Measurements from ENCODE around the gene SLC5A10.
"Not testable (repeated sequence)": the region's sequence is repeated elsewhere in the genome, so short reads cannot be mapped to it uniquely, and the experiment has no call there.

DNA sequence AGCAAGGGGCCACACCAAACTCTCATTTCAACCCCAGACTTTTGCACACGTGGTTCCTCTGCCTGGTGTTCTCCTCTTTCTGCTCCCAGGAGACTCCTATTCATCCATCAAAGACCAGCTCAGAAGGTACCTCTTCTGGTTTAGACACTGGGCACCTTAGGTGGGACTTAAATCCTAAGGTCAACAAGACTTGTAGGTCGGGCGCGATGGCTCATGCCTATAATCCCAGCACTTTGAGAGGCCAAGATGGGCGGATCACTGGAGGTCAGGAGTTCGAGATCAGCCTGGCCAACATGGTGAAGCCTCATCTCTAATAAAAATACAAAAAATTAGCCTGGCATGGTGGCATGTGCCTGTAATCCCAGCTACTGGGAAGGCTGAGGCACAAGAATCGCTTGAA is 95.5 kb downstream of the SLC5A10 start:
- TF ChIP-seq ZFX (IDR thresholded peaks at IDR 0.05) = not testable (repeated sequence)
- TF ChIP-seq, protein P1, sequence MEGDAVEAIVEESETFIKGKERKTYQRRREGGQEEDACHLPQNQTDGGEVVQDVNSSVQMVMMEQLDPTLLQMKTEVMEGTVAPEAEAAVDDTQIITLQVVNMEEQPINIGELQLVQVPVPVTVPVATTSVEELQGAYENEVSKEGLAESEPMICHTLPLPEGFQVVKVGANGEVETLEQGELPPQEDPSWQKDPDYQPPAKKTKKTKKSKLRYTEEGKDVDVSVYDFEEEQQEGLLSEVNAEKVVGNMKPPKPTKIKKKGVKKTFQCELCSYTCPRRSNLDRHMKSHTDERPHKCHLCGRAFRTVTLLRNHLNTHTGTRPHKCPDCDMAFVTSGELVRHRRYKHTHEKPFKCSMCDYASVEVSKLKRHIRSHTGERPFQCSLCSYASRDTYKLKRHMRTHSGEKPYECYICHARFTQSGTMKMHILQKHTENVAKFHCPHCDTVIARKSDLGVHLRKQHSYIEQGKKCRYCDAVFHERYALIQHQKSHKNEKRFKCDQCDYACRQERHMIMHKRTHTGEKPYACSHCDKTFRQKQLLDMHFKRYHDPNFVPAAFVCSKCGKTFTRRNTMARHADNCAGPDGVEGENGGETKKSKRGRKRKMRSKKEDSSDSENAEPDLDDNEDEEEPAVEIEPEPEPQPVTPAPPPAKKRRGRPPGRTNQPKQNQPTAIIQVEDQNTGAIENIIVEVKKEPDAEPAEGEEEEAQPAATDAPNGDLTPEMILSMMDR (conservative IDR thresholded peaks at IDR 0.05) = not testable (repeated sequence)

Measured in C4-2B (cell line).